ENCODE results near the gene SMC4. TPM values are rescaled to one million over a fixed set of nuclear protein-coding genes. Genes with fewer than 3 reads are reported as not detected.

Gene SMC4
- total RNA-seq, 1 donor from 2014 or later: 46.8 TPM

DNA sequence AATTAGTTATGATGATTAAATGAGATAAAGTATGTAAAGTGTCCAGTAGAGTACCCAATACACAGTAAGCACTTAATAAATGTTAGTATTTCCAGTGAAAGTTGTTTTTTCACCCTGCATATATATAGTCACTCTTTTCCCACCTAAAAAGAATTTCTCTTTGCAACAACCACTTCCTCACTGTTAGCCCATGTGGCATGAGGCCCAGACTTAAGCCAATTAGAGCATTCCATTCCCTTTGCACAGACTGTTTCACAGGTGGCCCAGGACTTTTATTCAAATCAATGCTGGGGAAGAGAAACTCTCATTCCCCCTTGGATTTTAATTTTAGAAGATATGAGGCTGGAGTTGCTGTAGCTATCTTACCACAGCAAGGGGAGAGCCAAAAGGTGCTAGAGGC is 4.2 kb upstream of the SMC4 start:
- peak; percentile 48 for DNase-seq

DNA sequence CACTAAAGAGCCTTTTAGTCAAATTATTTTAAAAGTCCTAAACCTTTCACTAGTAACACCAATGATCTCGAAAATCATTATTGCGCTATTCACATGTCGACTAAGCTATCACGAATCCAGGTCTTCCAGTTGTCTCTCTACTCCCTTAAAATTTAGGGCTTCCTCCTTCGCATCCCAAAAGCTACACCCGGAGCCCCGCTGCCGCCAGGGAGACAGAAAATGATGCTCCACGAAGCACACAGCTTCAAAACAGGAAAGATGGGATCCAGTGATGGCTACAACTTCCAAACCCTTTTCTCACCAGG is 678 bp upstream of the SMC4 start:
- no peak for DNase-seq

- peak; percentile 82 for DNase-seq
These were observed 716 bp downstream of the SMC4 start for GRCh38 chr3:160400030-160400701.

DNA sequence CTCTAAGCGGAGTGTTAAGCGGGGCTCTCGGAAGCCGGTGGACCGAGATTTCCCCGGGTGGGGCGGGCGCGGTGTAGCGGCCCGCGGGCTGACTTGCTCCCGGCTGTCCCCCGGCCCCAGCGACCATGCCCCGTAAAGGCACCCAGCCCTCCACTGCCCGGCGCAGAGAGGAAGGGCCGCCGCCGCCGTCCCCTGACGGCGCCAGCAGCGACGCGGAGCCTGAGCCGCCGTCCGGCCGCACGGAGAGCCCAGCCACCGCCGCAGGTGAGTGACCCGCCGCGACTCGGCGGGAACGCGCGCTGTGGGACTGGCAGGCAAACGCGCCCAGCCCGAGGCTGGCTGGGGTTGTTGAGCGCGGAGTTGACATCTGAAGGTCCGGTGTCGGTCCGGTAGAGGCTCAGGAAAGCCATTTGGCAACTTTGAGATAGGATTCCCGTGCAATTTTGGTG is 1.3 kb downstream of the SMC4 start:
- peak; percentile 49 for DNase-seq

GRCh38 chr3:160401291-160402095 is 2.0 kb downstream of the SMC4 start:
- DNase-seq: peak; percentile 68

DNA sequence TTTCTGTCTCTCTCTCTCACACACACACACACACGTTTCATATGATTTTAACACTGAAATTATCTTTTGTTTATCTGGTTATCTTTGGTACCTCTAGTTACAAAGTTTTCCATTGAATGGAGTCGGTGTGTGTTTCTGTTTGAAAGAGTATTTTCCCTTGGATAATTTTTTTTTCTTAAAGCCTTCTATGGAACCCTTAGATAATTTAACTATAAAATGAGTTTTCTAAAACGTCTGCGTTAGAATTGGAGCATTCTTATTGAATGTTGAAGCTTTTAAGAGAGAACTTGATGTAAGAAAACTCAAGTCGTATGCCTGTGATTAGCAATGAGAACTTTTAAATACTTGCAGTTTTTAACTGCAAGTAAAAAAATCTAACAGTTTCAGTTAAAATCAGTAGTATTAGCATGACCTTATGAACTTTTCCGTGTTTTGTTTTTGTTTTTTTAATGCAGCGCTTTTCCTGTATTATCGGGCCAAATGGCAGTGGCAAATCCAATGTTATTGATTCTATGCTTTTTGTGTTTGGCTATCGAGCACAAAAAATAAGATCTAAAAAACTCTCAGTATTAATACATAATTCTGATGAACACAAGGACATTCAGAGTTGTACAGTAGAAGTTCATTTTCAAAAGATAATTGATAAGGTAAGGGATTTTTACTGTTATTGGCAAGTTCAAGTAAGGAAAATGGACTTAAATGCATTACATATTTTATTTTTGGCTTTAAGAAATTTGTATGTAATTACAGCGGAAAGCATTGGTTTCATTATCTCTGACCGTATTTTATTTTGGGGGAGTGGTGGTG is 3.0 kb downstream of the SMC4 start:
- peak; percentile 39 for DNase-seq

DNA sequence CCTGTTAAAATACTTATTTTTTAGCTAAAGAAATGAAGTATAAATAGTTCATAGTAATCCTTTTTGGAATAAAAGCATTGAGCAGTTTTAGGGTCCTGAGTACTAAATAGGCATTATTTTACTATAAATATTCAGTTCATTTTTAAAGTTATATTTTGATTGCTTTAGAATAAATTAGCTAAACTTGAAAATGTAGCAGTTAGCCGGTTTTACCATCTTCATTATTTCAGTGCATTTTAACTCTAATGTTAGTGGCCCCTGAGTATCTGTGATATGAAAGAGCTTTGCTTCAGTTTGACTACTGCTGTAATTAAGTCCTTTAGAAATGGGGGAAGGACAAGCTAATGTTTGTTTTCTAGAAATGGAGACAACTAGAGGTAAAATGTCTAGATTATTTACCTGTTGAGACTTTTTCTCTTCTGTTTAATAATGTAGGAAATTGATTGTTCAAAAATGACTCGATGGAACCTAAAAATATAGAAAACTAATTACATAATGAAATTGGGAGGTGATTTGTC is 3.6 kb downstream of the SMC4 start:
- peak; percentile 32 for DNase-seq

DNA sequence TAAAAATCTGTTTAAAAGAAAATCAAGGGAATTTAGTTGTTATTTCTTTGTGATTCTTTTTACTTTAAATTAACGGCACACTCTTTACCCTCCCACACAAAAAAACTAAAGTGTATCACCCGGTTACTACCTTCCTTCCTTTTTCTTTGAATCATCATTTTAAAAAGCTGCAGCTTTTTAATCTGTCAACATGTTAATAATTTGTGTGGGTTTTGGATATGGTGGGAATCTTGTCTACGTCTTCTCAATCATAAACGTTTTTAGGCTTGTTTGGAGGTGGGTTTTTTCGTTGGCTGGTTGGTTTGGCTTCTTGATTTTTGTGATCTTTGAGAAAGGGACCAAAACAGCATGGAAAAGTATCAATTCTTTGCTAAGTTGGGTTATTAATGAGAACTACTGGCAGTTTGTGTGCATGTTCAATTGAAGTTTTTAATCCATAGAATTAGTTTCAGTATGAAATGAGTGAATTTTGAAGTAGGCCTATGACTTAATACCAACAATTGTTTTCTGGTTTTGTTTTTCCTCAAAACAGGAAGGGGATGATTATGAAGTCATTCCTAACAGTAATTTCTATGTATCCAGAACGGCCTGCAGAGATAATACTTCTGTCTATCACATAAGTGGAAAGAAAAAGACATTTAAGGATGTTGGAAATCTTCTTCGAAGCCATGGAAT is 4.5 kb downstream of the SMC4 start:
- DNase-seq: peak; percentile 52

- peak; percentile 54 for DNase-seq
These were observed 10.6 kb downstream of the SMC4 start for GRCh38 chr3:160409812-160410610.

- DNase-seq: no peak
These were observed 13.0 kb downstream of the SMC4 start for GRCh38 chr3:160412477-160412876.

DNA sequence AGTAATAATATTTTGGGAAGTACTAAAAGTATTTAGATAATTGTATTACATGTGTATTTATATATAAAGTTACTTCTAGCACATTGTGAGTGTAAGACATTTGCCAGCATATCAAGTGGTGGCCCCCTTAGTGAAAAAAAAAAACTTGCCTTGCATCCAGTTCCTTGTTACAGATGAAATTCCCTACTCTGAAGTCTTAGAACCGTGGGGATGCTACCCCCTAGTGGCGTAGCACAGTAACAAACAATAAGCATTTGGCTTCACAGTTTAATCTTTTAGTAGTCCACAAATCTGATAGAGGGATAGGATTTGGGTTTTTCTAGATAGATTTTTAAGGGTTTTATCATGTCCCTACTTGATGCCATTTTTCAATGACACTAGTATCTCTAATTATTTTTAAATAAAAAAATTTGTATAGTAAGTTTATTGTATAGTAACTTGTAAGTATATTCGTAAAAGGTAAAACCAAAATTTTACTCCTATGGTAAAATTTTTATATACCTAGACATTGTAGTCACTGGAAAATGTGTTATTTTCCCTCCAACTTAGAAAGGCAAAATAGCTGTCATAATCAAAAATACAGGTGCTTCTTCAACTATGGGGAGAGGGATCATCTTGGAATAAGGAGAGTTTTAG is 14.3 kb downstream of the SMC4 start:
- DNase-seq: peak; percentile 90

GRCh38 chr3:160417311-160417710 is 17.9 kb downstream of the SMC4 start:
- no peak for DNase-seq

DNA sequence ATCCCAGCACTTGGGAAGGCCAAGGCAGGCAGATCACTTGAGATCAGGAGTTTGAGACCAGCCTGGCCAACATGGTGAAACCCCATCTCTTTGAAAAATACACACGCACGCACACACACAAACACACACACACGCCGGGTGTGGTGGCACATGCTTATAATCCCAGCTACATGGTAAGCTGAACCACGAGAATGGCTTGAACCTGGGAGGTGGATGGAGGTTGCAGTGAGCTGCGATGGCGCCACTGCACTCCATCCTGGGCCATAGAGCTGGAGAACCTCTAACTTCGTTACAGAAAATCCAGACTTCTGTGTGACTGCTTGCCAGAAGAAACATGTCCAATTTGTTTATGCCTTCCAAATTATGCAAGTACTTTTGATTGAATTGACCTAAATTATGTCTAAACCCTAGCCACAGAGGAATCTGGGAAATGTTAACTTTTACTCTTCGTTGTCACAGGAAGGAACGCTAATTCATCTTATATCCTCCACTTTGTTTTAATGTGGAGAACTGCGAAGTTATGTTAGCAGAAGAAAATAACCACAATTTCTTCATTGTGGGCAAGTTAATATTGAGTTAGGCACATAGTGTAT is 28.5 kb downstream of the SMC4 start:
- DNase-seq: no peak

DNA sequence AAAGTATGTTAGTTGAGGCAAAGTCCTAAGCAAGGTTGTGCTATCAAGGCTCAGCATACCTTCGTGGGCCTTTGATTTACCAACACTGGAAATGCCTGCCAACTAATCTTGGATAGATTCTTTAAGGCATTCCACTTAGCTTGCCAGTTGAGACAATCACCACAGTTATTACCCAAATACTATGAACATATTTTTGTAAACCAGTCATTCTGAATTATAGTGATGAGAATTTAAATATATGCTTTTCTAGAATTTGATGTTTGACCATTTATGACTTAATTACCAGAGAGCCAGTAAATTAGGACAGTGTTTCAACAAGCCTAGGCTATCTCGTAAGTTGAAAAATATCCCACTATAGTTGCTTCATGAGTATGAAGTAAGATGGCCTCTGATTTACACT is 34.6 kb downstream of the SMC4 start:
- no peak for DNase-seq

GRCh38 chr3:160435095-160435494 is 35.6 kb downstream of the SMC4 start:
- no peak for DNase-seq

GRCh38 chr3:160435747-160436146 is 36.3 kb downstream of the SMC4 start:
- no peak for DNase-seq

DNA sequence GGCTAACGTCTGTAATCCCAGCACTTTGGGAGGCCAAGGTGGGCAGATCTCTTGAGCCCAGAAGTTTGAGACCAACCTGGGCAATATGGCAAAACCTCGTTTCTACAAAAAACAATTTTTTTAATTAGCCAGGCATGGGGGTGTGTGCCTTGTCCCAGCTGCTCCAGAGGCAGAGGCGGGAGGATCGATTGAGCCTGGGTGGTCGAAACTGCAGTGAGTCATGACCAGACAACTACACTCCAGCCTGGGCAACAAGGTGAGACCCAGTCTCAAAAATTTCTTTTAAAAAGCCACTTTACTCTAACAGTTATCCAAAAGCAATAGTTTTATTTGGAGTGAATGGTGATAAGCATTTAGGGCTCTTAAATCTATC is 37.6 kb downstream of the SMC4 start:
- no peak for DNase-seq

- DNase-seq: no peak
These were observed 41.2 kb downstream of the SMC4 start for GRCh38 chr3:160440687-160441086.

DNA sequence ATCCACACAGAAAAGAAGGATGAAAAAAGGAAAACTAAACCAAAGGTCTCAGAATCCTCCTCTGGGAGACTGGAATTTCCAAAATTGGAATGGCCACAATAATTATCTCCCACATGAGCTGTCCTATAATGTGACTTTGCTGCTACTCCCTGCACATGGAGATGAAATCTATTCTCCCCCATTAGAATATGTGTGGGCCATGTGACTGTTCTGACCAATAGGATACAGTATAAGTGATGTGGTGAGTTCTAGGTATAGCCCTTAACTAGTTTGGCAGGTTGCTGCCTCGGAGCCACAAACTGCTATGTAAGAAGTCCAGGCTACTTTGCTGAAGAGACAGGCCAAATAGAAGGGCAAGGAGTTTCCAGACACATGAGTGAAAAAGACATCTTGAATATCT is 45.0 kb downstream of the SMC4 start:
- DNase-seq: no peak

DNA sequence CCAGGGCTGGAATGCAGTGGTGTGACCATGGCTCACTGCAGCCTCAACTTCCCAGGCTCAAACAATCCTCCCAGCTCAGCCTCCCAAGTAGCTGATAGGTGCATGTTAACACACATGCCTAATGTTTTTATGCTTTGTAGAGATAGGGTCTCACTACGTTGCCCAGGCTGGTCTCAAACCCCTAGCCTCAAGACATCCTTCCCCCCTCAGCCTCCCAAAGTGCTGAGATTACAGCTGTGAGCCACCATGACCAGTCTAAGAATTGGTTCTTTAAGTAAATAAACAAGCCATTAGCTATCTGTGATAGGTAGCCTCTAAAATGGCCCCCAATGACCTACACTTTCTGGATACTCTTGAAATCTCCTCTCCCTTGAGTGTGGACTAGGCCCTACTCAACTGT is 46.4 kb downstream of the SMC4 start:
- no peak for DNase-seq

- no peak for DNase-seq
These were observed 47.1 kb downstream of the SMC4 start for GRCh38 chr3:160446522-160447056.
